HepG2 (cell line): ENCODE measurements around the gene PEAK3. TPM values are rescaled to one million over a fixed set of nuclear protein-coding genes. Genes with fewer than 3 reads are reported as not detected.

Experiments used
- ATAC-seq: fragments of 200-7000 bp; cut with Tn5 transposase; 3 replicates; pipeline ENCODE4 v1.9.1; 2020; ENCODE audit warnings: mild to moderate bottlenecking, moderate library complexity
- BruUV-seq: library from RNA; stranded (reverse); fragments of 400-500 nt; replicated peaks from 2 replicates; lab custom pipeline; 2021; lab: Mats Ljungman, UMichigan
- CTCF ChIA-PET: fragments of 300-600 bp; formaldehyde crosslinking; extraction: SDS; loops from one replicate; lab custom pipeline; 2021; ENCODE audit warnings: low total read pairs, inconsistent platforms, low intra/inter-chr PET ratio; lab: Yijun Ruan, JAX
- POLR2A ChIA-PET: fragments of 350-600 bp; sonication (Branson Sonifier 250); formaldehyde crosslinking; loops from one replicate; lab custom pipeline; 2020; ENCODE audit warnings: antibody characterized with exemption, inconsistent platforms; lab: Yijun Ruan, JAX
- DNase-seq: peaks from one replicate; pipeline ENCODE4 v3.0.0-alpha.2; 2015; ENCODE audit warnings: low spot score
- FAIRE-seq: peaks from 3 replicates; lab custom pipeline; 2011; peaks lifted over from hg19 to GRCh38; lab: Jason Lieb, UNC
- H2AFZ ChIP-seq: one replicate; pipeline ENCODE4 v1.6.1; 2011; ENCODE audit warnings: low read length, inconsistent platforms
- H3K27ac ChIP-seq: fragments of 300-600 bp; 3 replicates; pipeline ENCODE4 v1.8.0; 2011; ENCODE audit warnings: mixed run types, mild to moderate bottlenecking, mixed read lengths, low read length, inconsistent platforms; ENCODE audit not compliant: insufficient read depth; ENCODE audit errors: extremely low read length
- H3K27me3 ChIP-seq, 2 experiments: fragments of 200-600 bp in 1 of 2; 2 replicates in 1 of 2; 3 replicates in 1 of 2; pipeline versions ENCODE4 v1.6.0 to v1.8.0; 2011; ENCODE audit warnings: low read length in 2 of 2, mild to moderate bottlenecking in 2 of 2, moderate library complexity in 2 of 2, inconsistent platforms in 1 of 2; ENCODE audit not compliant: insufficient read depth in 2 of 2, control insufficient read depth in 1 of 2
- H3K36me3 ChIP-seq, 2 experiments: fragments of 200-600 bp in 1 of 2; replicated peaks in 1 of 2; 2 replicates in 1 of 2; 3 replicates in 1 of 2; pipeline versions ENCODE4 v1.5.1 to v1.8.0; 2011; ENCODE audit warnings: low read length in 2 of 2, inconsistent platforms in 1 of 2; ENCODE audit not compliant: insufficient read depth in 2 of 2, control insufficient read depth in 1 of 2
- H3K4me1 ChIP-seq: 2 replicates; pipeline ENCODE4 v1.5.1; 2012; ENCODE audit warnings: low read length, inconsistent platforms; ENCODE audit not compliant: insufficient read depth
- H3K4me2 ChIP-seq: 2 replicates; pipeline ENCODE4 v1.6.0; 2011; ENCODE audit warnings: low read depth, low read length, inconsistent platforms
- H3K4me3 ChIP-seq, 3 experiments: fragments of 200-600 bp in 1 of 3; sonication (generic), shearing (Covaris generic) in 1 of 3; replicated peaks in 1 of 3; 2 replicates each; pipeline ENCODE4 v1.5.1; 2011 to 2016; ENCODE audit warnings: low read length in 3 of 3, inconsistent platforms in 2 of 3, low read depth in 2 of 3, mild to moderate bottlenecking in 2 of 3, control low read depth in 1 of 3, mixed read lengths in 1 of 3; ENCODE audit not compliant: insufficient read depth in 1 of 3
- H3K79me2 ChIP-seq: one replicate; pipeline ENCODE4 v1.6.1; 2011; ENCODE audit warnings: low read length, inconsistent platforms; ENCODE audit not compliant: insufficient read depth
- H3K9ac ChIP-seq: 2 replicates; pipeline ENCODE4 v1.6.0; 2011; ENCODE audit warnings: mild to moderate bottlenecking, low read depth, low read length, inconsistent platforms; ENCODE audit not compliant: insufficient read depth
- H3K9me3 ChIP-seq: 2 replicates; pipeline ENCODE4 v1.5.1; 2012; ENCODE audit warnings: mild to moderate bottlenecking, low read length
- H4K20me1 ChIP-seq: 2 replicates; pipeline ENCODE4 v1.6.0; 2011; ENCODE audit warnings: inconsistent platforms, mild to moderate bottlenecking, low read length, moderate library complexity; ENCODE audit not compliant: insufficient read depth
- HNF1A ChIP-seq, 2 experiments: sonication (generic) in 1 of 2; formaldehyde crosslinking in 1 of 2; IDR thresholded peaks; 2 replicates each; pipeline versions ENCODE4 v1.4.0 to v1.6.1; 2016 to 2020; ENCODE audit warnings: borderline replicate concordance in 1 of 2, low read depth in 1 of 2, mild to moderate bottlenecking in 1 of 2, missing genetic modification reagents in 1 of 2
- ZNF770 ChIP-seq: sonication (generic); formaldehyde crosslinking; IDR thresholded peaks from 2 replicates; pipeline ENCODE4 v1.5.0; 2020; ENCODE audit warnings: mild to moderate bottlenecking, missing genetic modification reagents
- WGBS: methylation state at CpG from one replicate; pipeline ENCODE4 v1.1.6; 2017; ENCODE audit warnings: low lambda C conversion rate; 5-methylcytosine and 5-hydroxymethylcytosine counted together
- in situ Hi-C: cut with HindIII; loops from 2 replicates; pipeline ENCODE4 v1.10.0; 2017; ENCODE audit warnings: low pct_unique_long_range_greater_than_20kb; ENCODE audit not compliant: extremely low pct_ligation_motif_present
- intact Hi-C: fragments of 100-400 bp; cut with micrococcal nuclease; formaldehyde crosslinking; loops from one replicate; pipeline ENCODE4 v1.10.0; 2022; ENCODE audit not compliant: unreplicated experiment
- polyA plus RNA-seq, 8 experiments: library from polyadenylated mRNA; depleted of rRNA in 3 of 8; stranded (reverse) in 7 of 8; unstranded in 1 of 8; fragments of >200 nt; fragmentation: Illumina TruSeq in 4 of 8; extraction: Trizol in 4 of 8; gene quantifications; 2 replicates each; pipeline versions ENCODE4 v1.2.1 to v1.2.3, GENCODE V29; 2011 to 2016; ENCODE audit warnings: low read depth in 4 of 8, missing spikeins in 1 of 8, mixed read lengths in 1 of 8; ENCODE audit not compliant: insufficient read depth in 1 of 8
- total RNA-seq, 5 experiments: library from RNA; depleted of rRNA; stranded (reverse); fragments of >200 nt; fragmentation: Illumina TruSeq; extraction: Trizol; gene quantifications; 2 replicates each; pipeline ENCODE4 v1.2.3, GENCODE V29; 2016; ENCODE audit warnings: low read depth in 1 of 5

The PEAK3 gene
- total and polyA plus RNA-seq, 2 of the 13 experiments (the other 11 are each of a cell fraction or from before 2014, with no cell fraction given): not detected

GRCh38 chr19:2260341-2260805 lies 21.6 kb downstream of the PEAK3 start:
- ATAC-seq (no peak), DNase-seq (no peak), FAIRE-seq (no peak)
- Histone ChIP-seq H3K9me3 (no peaks in the 10 kb centered on the region), H3K27ac (no peak overlapping the region), H3K36me3 (no peaks in the 10 kb centered on the region), H3K4me3 (no peak overlapping the region), H3K79me2 (no peaks in the 10 kb centered on the region), H3K9ac (no peak overlapping the region), H3K27me3 (peaks cover 3 to 5% of the 10 kb centered on the region in 2 experiments; a peak in 3 of 5 replicates), H2AFZ (no peak overlapping the region), H3K4me2 (peak overlapping the region; percentile 39; the same call in 1 of the 2 replicates), H4K20me1 (no peaks in the 10 kb centered on the region), H3K4me1 (peaks cover 54% of the 10 kb centered on the region)
- TF ChIP-seq HNF1A (IDR thresholded peaks at IDR 0.05; ENCODE audit: low read depth) (no peak), HNF1A (CRISPR knock-in tag; IDR thresholded peaks at IDR 0.05; ENCODE audit: borderline replicate concordance) (no peak), ZNF770 (CRISPR knock-in tag) (peak; percentile 72; the same call in 1 of the 2 replicates)
- POLR2A ChIA-PET: interaction anchor here (1.8 to 5.2 kb wide), 3 partner anchors 10 to 48 kb away, joined by 5 to 35 read pairs (median 10); no protein-coding TSS in a partner anchor
- CTCF ChIA-PET: no interaction called here
- BruUV-seq: no TSS peak
- in situ Hi-C loops: no loop called here
- intact Hi-C loops: no loop called here
- WGBS: 29% methylated on average over 11 of the region's 11 CpGs
